22Rv1 (cell line): ENCODE data around the gene DYNAP.

Experiments
- H3K27ac ChIP-seq: fragments of 450-650 bp; 2 replicates; pipeline ENCODE4 v1.5.1; 2017
- ZFX ChIP-seq: fragments of 450-650 bp; IDR thresholded peaks from 2 replicates; pipeline ENCODE4 v1.6.1; 2017; ENCODE audit warnings: antibody characterized with exemption, borderline replicate concordance
- TF ChIP-seq, protein P1 (sequence below): fragments of 450-650 bp; IDR thresholded peaks from 2 replicates; pipeline ENCODE4 v1.5.1; 2017; ENCODE audit warnings: mild to moderate bottlenecking

DYNAP gene, protein sequence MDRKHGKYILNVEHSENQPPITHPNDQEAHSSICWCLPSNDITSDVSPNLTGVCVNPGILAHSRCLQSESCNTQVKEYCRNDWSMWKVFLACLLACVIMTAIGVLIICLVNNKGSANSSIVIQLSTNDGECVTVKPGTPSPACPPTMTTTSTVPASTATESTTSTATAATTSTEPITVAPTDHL

DNA sequence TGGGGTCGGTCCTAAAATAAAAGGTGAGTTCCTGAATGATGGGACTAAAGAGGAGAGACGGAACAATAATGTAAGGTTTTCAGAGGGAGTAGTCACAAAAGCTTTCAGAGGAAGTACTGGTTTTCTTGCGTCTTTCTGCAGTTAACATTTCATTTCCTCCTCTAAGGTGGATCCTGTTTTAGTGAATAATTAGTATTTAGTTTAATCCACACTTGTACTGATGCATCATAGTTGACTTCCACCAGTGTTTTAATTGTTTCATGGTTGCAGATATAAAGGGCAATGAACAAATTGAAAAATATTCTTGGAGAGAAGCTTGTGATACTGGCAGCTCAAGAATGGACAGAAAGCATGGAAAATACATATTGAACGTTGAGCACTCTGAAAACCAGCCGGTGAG lies at the start of gene DYNAP:
DYNAP (plus strand) TSS at position 301 of the 400 bp plus-strand sequence; CDS start at position 339, 38 bp downstream.
- H3K27ac ChIP-seq = no peak within 1 kb of the TSS
- TF ChIP-seq ZFX = no peak
- TF ChIP-seq, protein P1, sequence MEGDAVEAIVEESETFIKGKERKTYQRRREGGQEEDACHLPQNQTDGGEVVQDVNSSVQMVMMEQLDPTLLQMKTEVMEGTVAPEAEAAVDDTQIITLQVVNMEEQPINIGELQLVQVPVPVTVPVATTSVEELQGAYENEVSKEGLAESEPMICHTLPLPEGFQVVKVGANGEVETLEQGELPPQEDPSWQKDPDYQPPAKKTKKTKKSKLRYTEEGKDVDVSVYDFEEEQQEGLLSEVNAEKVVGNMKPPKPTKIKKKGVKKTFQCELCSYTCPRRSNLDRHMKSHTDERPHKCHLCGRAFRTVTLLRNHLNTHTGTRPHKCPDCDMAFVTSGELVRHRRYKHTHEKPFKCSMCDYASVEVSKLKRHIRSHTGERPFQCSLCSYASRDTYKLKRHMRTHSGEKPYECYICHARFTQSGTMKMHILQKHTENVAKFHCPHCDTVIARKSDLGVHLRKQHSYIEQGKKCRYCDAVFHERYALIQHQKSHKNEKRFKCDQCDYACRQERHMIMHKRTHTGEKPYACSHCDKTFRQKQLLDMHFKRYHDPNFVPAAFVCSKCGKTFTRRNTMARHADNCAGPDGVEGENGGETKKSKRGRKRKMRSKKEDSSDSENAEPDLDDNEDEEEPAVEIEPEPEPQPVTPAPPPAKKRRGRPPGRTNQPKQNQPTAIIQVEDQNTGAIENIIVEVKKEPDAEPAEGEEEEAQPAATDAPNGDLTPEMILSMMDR = no peak

DNA sequence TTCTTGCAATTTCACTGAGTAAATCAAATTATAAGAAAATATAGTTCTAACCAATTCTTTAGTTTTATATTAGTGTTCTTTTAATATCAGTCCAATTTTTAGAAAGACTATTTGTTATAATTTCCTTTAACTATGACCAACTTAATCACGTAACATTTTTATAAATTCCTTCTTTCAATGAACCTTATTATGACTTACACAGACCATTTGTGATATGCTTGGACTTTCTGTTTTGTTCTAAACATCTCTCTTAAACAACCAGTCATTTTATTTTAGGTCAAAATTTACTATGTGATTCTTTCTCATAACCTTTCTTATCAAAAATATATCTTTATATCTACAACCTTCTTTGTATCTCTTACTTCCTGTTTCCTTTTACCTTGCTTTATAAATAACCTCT lies 39.5 kb upstream of the DYNAP start:
- TF ChIP-seq, protein P1 = no peak
- no peak for TF ChIP-seq ZFX

DNA sequence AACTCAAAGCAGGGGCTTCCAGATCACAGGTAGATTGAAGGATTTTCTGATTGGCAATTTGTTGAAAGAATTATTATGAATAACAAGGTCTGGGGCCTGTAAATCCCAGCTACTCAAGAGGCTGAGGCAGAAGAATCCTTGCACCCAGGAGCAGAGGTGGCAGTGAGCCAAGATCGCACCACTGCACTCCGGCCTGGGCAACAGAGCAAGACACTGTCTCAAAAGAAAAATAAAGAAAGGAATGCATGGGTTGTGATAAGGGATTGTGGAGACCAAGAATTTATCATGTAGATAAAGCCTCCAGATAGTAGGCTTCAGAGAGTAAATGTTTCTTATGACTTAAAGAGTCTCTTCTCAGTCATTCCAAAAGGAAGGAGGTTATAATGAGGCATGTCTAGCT lies 35.8 kb upstream of the DYNAP start:
- TF ChIP-seq, protein P1 = no peak
- TF ChIP-seq ZFX = no peak
- no peak overlapping the region for H3K27ac ChIP-seq

More for the DNA sequence above, 39.5 kb upstream of the DYNAP start:
- H3K27ac ChIP-seq = no peak overlapping the region

DNA sequence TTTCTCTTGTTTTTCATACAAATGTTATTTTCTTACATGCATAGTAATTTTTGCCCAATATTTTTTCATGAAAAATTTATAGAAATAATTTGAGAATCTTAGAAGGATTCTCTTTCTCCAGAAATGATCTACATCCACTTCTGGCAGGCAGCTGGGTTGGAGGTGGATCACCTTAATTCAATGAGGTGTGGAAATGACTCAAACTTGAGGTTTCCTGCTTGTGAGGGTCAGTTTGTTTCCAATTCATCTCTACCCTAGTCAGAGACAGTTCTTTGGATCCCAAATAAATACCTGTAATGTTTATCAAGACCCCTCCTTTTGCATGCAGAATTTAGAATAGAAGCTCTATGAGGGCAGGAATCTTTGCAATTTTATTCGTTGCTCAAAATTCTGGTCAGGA lies 35.0 kb upstream of the DYNAP start:
- TF ChIP-seq, protein P1 = no peak
- no peak for TF ChIP-seq ZFX
- no peak overlapping the region for H3K27ac ChIP-seq

DNA sequence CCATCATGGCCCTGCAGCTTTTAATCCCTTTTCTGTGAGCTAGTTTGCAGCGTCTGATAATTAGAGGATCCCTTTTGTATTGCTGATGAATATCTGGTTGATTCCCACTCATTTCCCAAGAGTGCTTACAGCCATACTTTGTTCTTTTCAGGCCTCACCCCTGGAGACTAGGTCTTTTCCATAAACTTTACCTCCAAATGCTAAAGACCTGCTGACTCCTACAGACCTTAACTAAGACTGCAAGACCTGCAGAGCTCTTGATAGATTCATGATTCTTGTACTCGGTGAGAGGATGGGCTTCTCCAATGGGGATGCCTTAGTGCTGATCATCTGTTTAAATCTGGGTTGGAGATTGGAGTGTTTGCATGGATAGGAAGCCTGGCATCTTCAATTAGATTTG lies 33.1 kb upstream of the DYNAP start:
- H3K27ac ChIP-seq = no peak overlapping the region
- TF ChIP-seq ZFX = no peak
- TF ChIP-seq, protein P1 = no peak

DNA sequence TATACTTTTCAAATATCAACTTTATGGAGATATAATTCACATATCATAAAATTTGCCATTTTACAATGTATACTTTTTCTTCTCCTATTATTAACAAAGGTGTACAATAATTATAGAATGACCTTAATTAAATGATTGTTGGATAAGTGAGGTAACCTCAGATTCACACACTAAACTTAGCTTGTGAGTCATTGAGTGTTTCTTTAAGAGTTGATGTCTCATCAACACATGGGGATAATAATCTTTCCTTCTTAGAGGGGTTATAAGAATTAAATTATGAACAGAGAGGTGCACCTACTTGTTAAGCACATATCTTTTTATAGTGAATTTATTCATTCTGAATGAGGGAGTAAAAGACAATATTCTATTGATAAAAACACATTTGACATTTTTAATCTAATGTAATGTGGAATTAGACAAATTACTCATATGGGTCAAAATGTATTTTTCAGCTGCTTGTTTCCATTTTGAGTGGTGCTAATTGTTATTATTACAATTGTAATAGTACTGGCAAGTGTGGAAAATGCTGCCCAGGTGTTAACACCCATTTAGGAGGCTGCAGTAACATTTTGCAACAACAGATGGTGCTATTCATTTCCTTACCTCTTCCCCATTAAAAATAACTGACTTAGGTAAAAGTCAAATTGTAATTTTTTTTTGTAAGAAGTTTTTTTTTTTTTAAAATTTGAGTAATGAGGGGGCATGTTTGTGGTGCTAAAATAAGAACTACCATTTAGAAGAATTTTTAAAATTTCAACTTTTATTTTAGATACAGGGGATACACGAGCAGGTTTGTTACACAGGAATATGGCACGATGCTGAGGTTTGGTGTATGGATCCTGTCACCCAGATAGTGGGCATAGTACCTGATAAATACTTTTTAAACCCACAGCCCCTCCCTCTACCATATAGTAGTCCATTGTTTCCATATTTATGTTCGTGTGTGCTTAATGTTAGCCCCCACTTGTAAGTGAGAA lies 32.1 kb upstream of the DYNAP start:
- no peak overlapping the region for H3K27ac ChIP-seq
- TF ChIP-seq, protein P1 = peak; percentile 79
- TF ChIP-seq ZFX = no peak
